ENCODE measurements around the gene WWP2. TPM values are rescaled to one million over a fixed set of nuclear protein-coding genes. Genes with fewer than 3 reads are reported as not detected.
"Not testable (repeated sequence)": the region's sequence is repeated elsewhere in the genome, so short reads cannot be mapped to it uniquely, and the experiment has no call there.

The WWP2 gene
- total RNA-seq, 1 experiment from 2014 or later = 22.8 TPM

GRCh38 chr16:69814561-69814960 is 52.4 kb downstream of the WWP2 start:
- in situ Hi-C loops (cut with HindIII; ENCODE audit: low pct_unique_long_range_greater_than_20kb, low sequenced_read_pairs) = no loop called here
- H3K9me3 ChIP-seq (ENCODE audit: control insufficient read depth, insufficient read depth, low read depth, low read length) = no peaks in the 10 kb centered on the region
- no peak overlapping the region for H3K4me3 ChIP-seq (ENCODE audit: low read depth in 2 of 2, low read length in 2 of 2)
- TF ChIP-seq TCF7L2 (IDR thresholded peaks at IDR 0.05; ENCODE audit: low read depth, low read length) (no peak), POLR2AphosphoS5 (IDR thresholded peaks at IDR 0.05; ENCODE audit: low read depth, low read length) (no peak), CTCF (IDR thresholded peaks at IDR 0.05) (no peak), REST (IDR thresholded peaks at IDR 0.05; ENCODE audit: insufficient read depth in 1 of 2, low read depth in 2 of 2, low read length in 1 of 2) (no peak), SIN3A (IDR thresholded peaks at IDR 0.05; ENCODE audit: borderline replicate concordance, insufficient read depth, low read depth, low read length) (no peak)
- ChIA-PET POLR2A (interaction anchor here (0.7 kb wide), 1 partner anchor 25 kb away, joined by 9 read pairs; no protein-coding TSS in a partner anchor), CTCF (no interaction called here)
- H3K36me3 ChIP-seq (ENCODE audit: control insufficient read depth, insufficient read depth, low read length) = no peaks in the 10 kb centered on the region
- intact Hi-C loops (cut with micrococcal nuclease; ENCODE audit: unreplicated experiment) = no loop called here
- no peak overlapping the region for H3K27ac ChIP-seq (ENCODE audit: low read length)
- no TSS peak for BruUV-seq (replicated peaks)
- ATAC-seq = no peak
- no peaks in the 10 kb centered on the region for H3K4me1 ChIP-seq (ENCODE audit: control insufficient read depth, insufficient read depth, low read length)
- no peaks in the 10 kb centered on the region for H3K27me3 ChIP-seq (ENCODE audit: control insufficient read depth, insufficient read depth, low read length)
- no peak for DNase-seq (ENCODE audit: low read depth, low spot score)

- H3K4me1 ChIP-seq (ENCODE audit: control insufficient read depth, insufficient read depth, low read length); H3K9me3 ChIP-seq (ENCODE audit: control insufficient read depth, insufficient read depth, low read depth, low read length); in situ Hi-C loops (cut with HindIII; ENCODE audit: low pct_unique_long_range_greater_than_20kb, low sequenced_read_pairs); DNase-seq (ENCODE audit: low read depth, low spot score); CTCF ChIA-PET; H3K4me3 ChIP-seq (ENCODE audit: low read depth in 2 of 2, low read length in 2 of 2); H3K27ac ChIP-seq (ENCODE audit: low read length); intact Hi-C loops (cut with micrococcal nuclease; ENCODE audit: unreplicated experiment); H3K36me3 ChIP-seq (ENCODE audit: control insufficient read depth, insufficient read depth, low read length); H3K27me3 ChIP-seq (ENCODE audit: control insufficient read depth, insufficient read depth, low read length); BruUV-seq (replicated peaks); ATAC-seq: not testable (repeated sequence)
- POLR2A ChIA-PET = interaction anchor here (0.7 kb wide), 1 partner anchor 25 kb away, joined by 9 read pairs; no protein-coding TSS in a partner anchor
These were observed 53.2 kb downstream of the WWP2 start for GRCh38 chr16:69815216-69815883.

GRCh38 chr16:69816996-69817395 is 54.9 kb downstream of the WWP2 start:
- ATAC-seq (no peak), DNase-seq (ENCODE audit: low read depth, low spot score) (no peak)
- BruUV-seq (replicated peaks) = no TSS peak
- in situ Hi-C loops (cut with HindIII; ENCODE audit: low pct_unique_long_range_greater_than_20kb, low sequenced_read_pairs) (no loop called here), intact Hi-C loops (cut with micrococcal nuclease; ENCODE audit: unreplicated experiment) (no loop called here)
- Histone ChIP-seq H3K4me3 (ENCODE audit: low read depth in 2 of 2, low read length in 2 of 2) (no peak overlapping the region), H3K4me1 (ENCODE audit: control insufficient read depth, insufficient read depth, low read length) (no peaks in the 10 kb centered on the region), H3K27me3 (ENCODE audit: control insufficient read depth, insufficient read depth, low read length) (no peaks in the 10 kb centered on the region), H3K9me3 (ENCODE audit: control insufficient read depth, insufficient read depth, low read depth, low read length) (no peaks in the 10 kb centered on the region), H3K36me3 (ENCODE audit: control insufficient read depth, insufficient read depth, low read length) (no peaks in the 10 kb centered on the region), H3K27ac (ENCODE audit: low read length) (no peak overlapping the region)
- ChIA-PET POLR2A (no interaction called here), CTCF (no interaction called here)
- TF ChIP-seq TCF7L2 (IDR thresholded peaks at IDR 0.05; ENCODE audit: low read depth, low read length) (no peak), SIN3A (IDR thresholded peaks at IDR 0.05; ENCODE audit: borderline replicate concordance, insufficient read depth, low read depth, low read length) (no peak), CTCF (IDR thresholded peaks at IDR 0.05) (no peak), POLR2AphosphoS5 (IDR thresholded peaks at IDR 0.05; ENCODE audit: low read depth, low read length) (no peak), REST (IDR thresholded peaks at IDR 0.05; ENCODE audit: insufficient read depth in 1 of 2, low read depth in 2 of 2, low read length in 1 of 2) (no peak)
